GM12865 (cell line): ENCODE measurements around the gene SIDT2.
A peak's percentile ranks its signal among the peaks of the same experiment; 100 is the strongest.

Experiments
- DNase-seq: peaks from one replicate; pipeline ENCODE4 v3.0.0; 2010; ENCODE audit warnings: low read depth
- H3K4me3 ChIP-seq: 2 replicates; pipeline ENCODE4 v1.5.1; 2011; ENCODE audit warnings: mild to moderate bottlenecking, low read depth, low read length, control low read depth
- CTCF ChIP-seq: IDR thresholded peaks from 2 replicates; pipeline ENCODE4 v1.5.1; 2011; ENCODE audit warnings: low read length, control low read depth, low read depth, inconsistent platforms; ENCODE audit not compliant: insufficient read depth; ENCODE audit errors: missing control alignments

The SIDT2 gene

GRCh38 chr11:117222991-117223740 is 44.6 kb downstream of the SIDT2 start:
- no peak for TF ChIP-seq CTCF
- no peak for DNase-seq
- H3K4me3 ChIP-seq, result no peak overlapping the region

GRCh38 chr11:117223741-117224689 is 45.5 kb downstream of the SIDT2 start:
- no peak for TF ChIP-seq CTCF
- no peak for DNase-seq
- no peak overlapping the region for H3K4me3 ChIP-seq

DNA sequence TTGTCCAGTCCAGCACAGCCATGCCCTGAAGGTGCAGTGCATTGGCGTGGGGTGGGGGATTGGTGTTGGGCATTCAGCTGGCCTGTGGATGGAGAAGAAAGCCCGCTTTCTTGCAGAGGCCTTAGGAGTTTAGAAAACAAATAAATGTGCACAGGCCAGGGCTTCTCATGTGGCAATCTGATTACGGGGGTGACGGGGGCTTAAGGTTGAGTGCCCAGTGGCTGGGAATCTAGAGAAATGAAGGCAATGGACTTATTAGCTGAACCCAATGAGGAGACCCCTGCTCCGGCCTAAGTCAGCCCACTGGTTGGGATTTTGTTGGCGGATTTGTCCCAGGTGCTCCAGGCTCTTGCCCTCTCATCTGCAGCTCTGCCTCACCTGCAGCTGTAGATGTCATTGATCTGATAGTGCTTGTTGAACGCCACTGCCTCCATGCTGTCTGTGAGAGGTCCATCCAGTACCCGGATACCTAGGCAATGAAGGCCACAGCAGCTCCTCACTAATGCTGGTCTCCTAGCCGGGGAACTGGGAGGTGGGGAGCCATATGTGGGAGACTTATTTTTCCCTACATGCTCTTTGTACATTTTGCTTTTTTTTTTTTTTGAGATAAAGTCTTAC is 47.1 kb downstream of the SIDT2 start:
- no peak for DNase-seq
- no peak for TF ChIP-seq CTCF
- H3K4me3 ChIP-seq, result no peak overlapping the region

DNA sequence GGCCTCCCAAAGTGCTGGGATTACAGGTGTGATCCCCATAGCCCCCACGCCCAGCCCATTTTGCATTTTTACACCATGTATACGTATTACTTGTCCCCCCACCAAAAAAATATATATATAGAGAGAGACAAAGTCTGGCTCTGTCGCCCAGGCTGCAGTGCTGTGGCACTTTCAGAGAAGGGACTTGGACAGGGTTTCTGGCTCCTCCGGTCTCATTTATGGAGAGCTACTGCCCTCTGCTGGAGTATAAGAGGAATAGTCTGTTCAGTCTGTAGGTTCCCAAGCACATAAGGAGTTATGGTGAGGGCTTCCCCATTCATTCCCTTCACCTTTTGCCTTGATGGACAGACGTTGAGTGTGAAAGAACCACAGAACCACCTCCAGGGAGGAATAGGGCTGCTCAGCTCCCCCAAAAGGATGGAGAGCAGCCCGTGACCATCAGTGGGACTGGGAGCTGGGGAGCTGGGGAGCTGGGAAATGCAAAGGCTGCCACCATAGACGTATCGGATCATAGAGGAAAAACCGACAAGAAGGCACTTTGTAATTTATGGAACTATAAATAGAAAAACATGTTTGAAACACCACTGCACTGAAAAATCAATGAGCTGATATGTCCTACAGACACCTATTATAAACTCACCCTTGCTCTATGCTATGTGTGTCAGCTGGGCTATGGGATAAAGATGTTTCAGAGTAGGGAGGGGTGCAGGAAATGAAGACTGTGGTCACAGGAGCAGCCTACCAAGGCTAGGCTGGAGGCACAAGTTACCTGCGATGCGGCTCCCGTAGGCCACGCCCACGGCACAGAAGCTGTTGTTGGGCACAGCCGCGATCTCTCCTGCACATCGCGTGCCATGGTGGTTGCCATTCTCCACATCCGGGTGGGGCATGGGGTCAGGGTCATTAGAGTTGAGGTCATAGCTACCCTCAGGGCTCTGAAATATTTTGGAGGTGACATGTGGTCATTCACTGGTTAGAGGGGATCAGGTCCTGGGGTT is 48.1 kb downstream of the SIDT2 start:
- DNase-seq, result peak; percentile 83
- no peak overlapping the region for H3K4me3 ChIP-seq
- peak; percentile 79 for TF ChIP-seq CTCF

- no peak overlapping the region for H3K4me3 ChIP-seq
Observed at GRCh38 chr11:117228091-117228490, 49.5 kb downstream of the SIDT2 start.

More at GRCh38 chr11:117228091-117228490, 49.5 kb downstream of the SIDT2 start:
- DNase-seq, result no peak
- TF ChIP-seq CTCF, result no peak
